ENCODE results near the gene OPCML.

DNA sequence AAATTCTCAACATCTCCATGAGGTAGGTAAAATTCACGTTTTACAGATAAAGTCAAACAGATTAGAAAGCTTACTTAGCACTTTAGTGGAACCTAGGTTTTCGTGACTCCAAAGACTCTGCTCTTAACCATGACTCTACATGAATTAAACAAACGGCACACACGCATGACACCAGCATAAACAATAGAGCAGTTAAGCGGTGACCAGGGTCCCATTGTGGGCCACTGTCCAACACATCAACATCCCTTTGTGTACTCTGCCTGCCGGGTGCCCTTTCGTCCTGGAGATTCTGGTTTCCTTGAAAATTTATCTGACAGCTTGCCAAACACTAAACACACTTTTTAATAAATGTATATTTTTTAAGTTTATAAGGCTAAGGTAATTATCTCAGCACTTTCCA is 941.7 kb downstream of the OPCML start:
- TF ChIP-seq EZH2 (IDR thresholded peaks at IDR 0.05; ENCODE audit: borderline replicate concordance, low read depth, low read length, poor library complexity, severe bottlenecking) (no peak), CTCF (conservative IDR thresholded peaks at IDR 0.05; ENCODE audit: low read depth, low read length) (no peak)

All from A673 (cell line).